GM12874 (cell line): Measurements from ENCODE around the gene GREM2.

ENCODE experiments used
- CTCF ChIP-seq: IDR thresholded peaks from 2 replicates; pipeline ENCODE4 v1.5.1; 2011; ENCODE audit warnings: low read depth, mild to moderate bottlenecking, control low read depth, low read length, moderate library complexity; ENCODE audit not compliant: insufficient read depth

GREM2 gene

GRCh38 chr1:240582953-240583352 lies 29.0 kb downstream of the GREM2 start:
- TF ChIP-seq CTCF, result no peak

DNA sequence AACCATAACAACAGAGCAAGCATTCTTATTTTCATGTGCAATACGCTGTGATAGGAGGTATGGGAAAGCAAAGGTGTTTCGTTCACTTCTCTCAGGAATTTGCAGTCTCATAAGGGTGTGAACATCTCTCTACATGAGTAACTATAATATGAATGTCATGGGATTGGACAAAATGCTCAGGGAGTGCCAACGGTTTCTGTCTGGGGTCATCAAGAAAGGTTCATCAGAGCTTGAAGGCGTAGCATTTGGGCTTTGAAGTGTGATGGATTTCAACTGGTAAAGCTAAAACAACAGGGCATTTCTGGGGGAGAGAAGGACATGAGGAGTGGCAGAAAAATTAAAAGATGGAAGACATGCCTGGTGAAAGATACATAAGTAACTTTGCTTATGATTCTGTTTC lies 32.4 kb downstream of the GREM2 start:
- no peak for TF ChIP-seq CTCF

DNA sequence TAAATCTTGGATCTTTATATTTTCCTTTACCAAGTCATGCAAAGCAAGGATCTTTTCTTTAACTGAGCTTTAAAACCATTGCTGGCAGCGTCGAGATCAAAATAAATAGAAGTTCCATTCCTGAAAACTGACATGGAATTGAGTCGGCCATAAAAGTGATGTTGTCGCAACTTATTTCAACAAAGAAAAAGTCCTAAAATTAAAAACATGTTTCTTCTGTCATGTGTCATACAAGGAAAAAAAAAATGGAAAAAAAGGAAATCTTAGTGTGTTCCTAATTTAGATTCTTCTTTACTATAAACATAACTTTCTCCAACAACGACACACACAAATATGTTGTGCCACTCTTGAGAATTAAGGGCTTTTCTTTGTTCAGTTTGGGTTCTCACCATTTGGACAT lies 34.9 kb downstream of the GREM2 start:
- TF ChIP-seq CTCF, result no peak

- no peak for TF ChIP-seq CTCF
Observed at GRCh38 chr1:240575981-240576662, 35.8 kb downstream of the GREM2 start.

DNA sequence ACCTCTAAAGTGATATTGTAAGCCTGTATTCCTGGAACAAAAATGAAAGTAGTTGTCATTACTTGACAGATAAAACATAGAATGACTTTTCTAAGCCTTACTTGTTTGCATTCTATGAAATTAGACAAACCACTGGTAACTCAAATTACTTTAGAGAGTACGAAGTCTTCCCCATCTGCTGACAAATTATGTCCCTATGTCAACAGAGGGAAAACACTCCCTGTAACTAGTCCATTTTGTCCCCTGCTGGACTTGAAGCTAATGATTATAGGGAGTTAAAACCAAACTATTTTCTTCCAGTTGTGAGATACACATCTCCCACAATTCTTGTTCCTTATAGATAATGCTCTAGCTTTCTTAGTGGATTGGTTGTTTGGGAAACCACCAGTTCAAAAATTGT lies 39.6 kb downstream of the GREM2 start:
- no peak for TF ChIP-seq CTCF

- TF ChIP-seq CTCF, result no peak
Observed at GRCh38 chr1:240571782-240572181, 40.2 kb downstream of the GREM2 start.

DNA sequence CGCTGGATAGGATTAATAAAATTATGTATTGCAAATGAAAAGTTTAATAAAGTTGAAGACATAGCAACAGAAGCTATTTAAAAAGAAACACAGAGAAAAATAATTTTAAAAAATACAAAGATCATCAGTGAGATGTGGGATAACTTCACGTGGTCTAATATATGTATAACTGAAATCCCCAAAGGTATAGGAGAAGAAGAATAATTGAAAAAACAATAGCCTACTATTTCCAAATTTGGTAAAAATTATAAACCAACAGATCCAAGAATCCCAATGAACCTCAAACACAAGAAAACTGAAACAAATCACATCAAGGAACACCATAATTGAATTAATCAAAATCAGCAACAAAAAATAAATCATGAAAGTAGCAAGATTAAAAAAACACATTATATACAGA lies 44.9 kb downstream of the GREM2 start:
- no peak for TF ChIP-seq CTCF

GRCh38 chr1:240562779-240563178 lies 49.2 kb downstream of the GREM2 start:
- no peak for TF ChIP-seq CTCF
